Measurements from ENCODE around the gene EZR.
"Not testable (repeated sequence)": the region's sequence is repeated elsewhere in the genome, so short reads cannot be mapped to it uniquely, and the experiment has no call there.

GRCh38 chr6:158832807-158833206, 13.6 kb upstream of the EZR start:
- not testable (repeated sequence) for TF ChIP-seq CTCF, POLR2AphosphoS5, POLR2A, EP300 (IDR thresholded peaks at IDR 0.05)
